ENCODE measurements around the gene DUSP11.
A peak's percentile ranks its signal among the peaks of the same experiment; 100 is the strongest.
"Not testable (repeated sequence)": the region's sequence is repeated elsewhere in the genome, so short reads cannot be mapped to it uniquely, and the experiment has no call there.

Gene DUSP11

GRCh38 chr2:73717695-73718094 is 62.2 kb downstream of the DUSP11 start:
- not testable (repeated sequence) for DNase-seq (ENCODE audit: low spot score)

DNA sequence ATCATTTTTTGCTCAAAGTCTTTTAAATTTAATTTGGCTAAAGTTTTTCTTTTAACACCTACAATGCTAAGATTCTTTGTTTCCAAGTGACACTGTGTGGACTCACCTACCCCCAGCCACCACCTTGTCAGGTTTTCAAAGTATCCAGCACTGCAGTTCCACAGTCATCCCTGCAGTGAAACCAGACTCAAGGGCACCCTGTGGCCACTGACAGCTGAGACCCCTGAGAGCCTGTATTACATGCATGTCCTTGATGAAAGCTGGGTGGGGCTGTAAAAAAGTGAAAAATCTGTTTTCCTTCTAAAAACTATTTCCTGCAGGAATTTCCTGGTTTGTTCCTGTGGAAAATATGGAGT is 62.7 kb downstream of the DUSP11 start:
- no peak for DNase-seq (ENCODE audit: low spot score)

GRCh38 chr2:73716543-73717250 is 63.2 kb downstream of the DUSP11 start:
- peak; percentile 31 for DNase-seq (ENCODE audit: low spot score)

- DNase-seq (ENCODE audit: low spot score): no peak
These were observed 65.8 kb downstream of the DUSP11 start for GRCh38 chr2:73714091-73714490.

Data from Ammon's horn (tissue), 1 donor.